ENCODE data around the gene AKAP1.

DNA sequence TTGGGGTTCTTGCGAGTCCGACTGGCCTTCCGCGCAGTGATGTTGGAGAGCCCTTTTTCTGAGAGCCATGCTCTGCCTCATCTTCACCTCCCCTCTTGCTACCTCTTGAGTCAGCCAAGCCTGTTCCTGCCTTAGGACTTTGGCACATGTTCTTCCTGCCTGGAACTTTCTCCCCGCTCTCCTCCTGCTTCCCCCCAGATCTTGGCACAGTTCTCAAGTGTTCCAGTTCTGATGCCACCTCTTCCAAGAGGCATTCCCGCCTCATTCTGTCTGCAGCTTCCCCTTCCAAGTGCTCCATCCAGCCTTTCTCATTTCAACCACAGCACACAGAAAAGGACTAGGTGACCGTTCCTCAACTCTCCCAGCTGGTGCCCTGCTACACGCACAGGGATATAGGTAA is 7.7 kb downstream of the AKAP1 start:
- TF ChIP-seq CTCF (IDR thresholded peaks at IDR 0.05): no peak
- TF ChIP-seq ZFX (IDR thresholded peaks at IDR 0.05; ENCODE audit: borderline replicate concordance): no peak
